Liver (tissue), 9 donors: ENCODE data around the gene BRWD1. TPM values are rescaled to one million over a fixed set of nuclear protein-coding genes. Genes with fewer than 3 reads are reported as not detected.

Source experiments
- DNase-seq: peaks from one replicate; pipeline ENCODE4 v3.0.0-alpha.2; 2017; ENCODE audit warnings: low spot score
- H3K27ac ChIP-seq, 2 donors: one replicate each; pipeline ENCODE4 v1.7.0; 2013; ENCODE audit warnings: inconsistent platforms in 2 of 2, low read length in 2 of 2, control low read depth in 1 of 2, low read depth in 1 of 2, mild to moderate bottlenecking in 1 of 2
- H3K27me3 ChIP-seq, 4 donors: one replicate each; pipeline versions ENCODE4 v1.6.1 to v1.7.0; 2013; ENCODE audit warnings: low read length in 3 of 4, inconsistent platforms in 1 of 4, mild to moderate bottlenecking in 1 of 4, moderate library complexity in 1 of 4; ENCODE audit not compliant: control insufficient read depth in 4 of 4, insufficient read depth in 4 of 4
- H3K36me3 ChIP-seq, 4 donors: one replicate each; pipeline versions ENCODE4 v1.6.1 to v1.7.0; 2013; ENCODE audit warnings: low read length in 3 of 4, mild to moderate bottlenecking in 3 of 4, low read depth in 1 of 4, moderate library complexity in 1 of 4; ENCODE audit not compliant: control insufficient read depth in 4 of 4, insufficient read depth in 3 of 4
- H3K4me1 ChIP-seq, 4 donors: one replicate each; pipeline versions ENCODE4 v1.6.1 to v1.7.0; 2013; ENCODE audit warnings: low read length in 3 of 4, mild to moderate bottlenecking in 3 of 4, moderate library complexity in 1 of 4; ENCODE audit not compliant: control insufficient read depth in 4 of 4, insufficient read depth in 4 of 4
- H3K4me3 ChIP-seq, 3 donors: one replicate each; pipeline versions ENCODE4 v1.6.1 to v1.7.0; 2013; ENCODE audit warnings: low read length in 3 of 3, control low read depth in 1 of 3, low read depth in 1 of 3, mild to moderate bottlenecking in 1 of 3
- H3K9ac ChIP-seq, 2 donors: one replicate each; pipeline ENCODE4 v1.7.0; 2013; ENCODE audit warnings: low read length in 2 of 2, mild to moderate bottlenecking in 2 of 2, moderate library complexity in 2 of 2, control low read depth in 1 of 2, low read depth in 1 of 2
- H3K9me3 ChIP-seq, 4 donors: one replicate each; pipeline versions ENCODE4 v1.6.1 to v1.7.0; 2013; ENCODE audit warnings: low read length in 3 of 4; ENCODE audit not compliant: control insufficient read depth in 4 of 4
- EGR1 ChIP-seq, 2 donors: IDR thresholded peaks; 2 replicates each; pipeline ENCODE4 v1.6.1; 2016 to 2018; ENCODE audit warnings: antibody characterized with exemption in 2 of 2, low read depth in 2 of 2
- FOXA1 ChIP-seq: IDR thresholded peaks from 2 replicates; pipeline ENCODE4 v1.6.1; 2016; ENCODE audit warnings: antibody characterized with exemption
- FOXA2 ChIP-seq: IDR thresholded peaks from 2 replicates; pipeline ENCODE4 v1.6.1; 2016; ENCODE audit warnings: antibody characterized with exemption
- GABPA ChIP-seq, 2 donors: IDR thresholded peaks in 1 of 2; conservative IDR thresholded peaks in 1 of 2; 2 replicates each; pipeline ENCODE4 v1.6.1; 2016; ENCODE audit warnings: antibody characterized with exemption in 2 of 2, mild to moderate bottlenecking in 1 of 2, moderate library complexity in 1 of 2
- HNF4A ChIP-seq, 2 donors: conservative IDR thresholded peaks; 2 replicates each; pipeline ENCODE4 v1.6.1; 2016; ENCODE audit warnings: antibody characterized with exemption in 2 of 2, mild to moderate bottlenecking in 2 of 2
- NR2F2 ChIP-seq: IDR thresholded peaks from 2 replicates; pipeline ENCODE4 v1.6.1; 2016; ENCODE audit warnings: antibody characterized with exemption
- RAD21 ChIP-seq, 2 donors: IDR thresholded peaks; 2 replicates each; pipeline ENCODE4 v1.6.1; 2016; ENCODE audit warnings: antibody characterized with exemption in 2 of 2, mild to moderate bottlenecking in 2 of 2
- RXRA ChIP-seq, 2 donors: IDR thresholded peaks; 2 replicates each; pipeline ENCODE4 v1.6.1; 2017 to 2018; ENCODE audit warnings: antibody characterized with exemption in 2 of 2, mild to moderate bottlenecking in 1 of 2
- SP1 ChIP-seq: IDR thresholded peaks from 2 replicates; pipeline ENCODE4 v1.6.1; 2018; ENCODE audit warnings: antibody characterized with exemption, mild to moderate bottlenecking
- TAF1 ChIP-seq: conservative IDR thresholded peaks from 2 replicates; pipeline ENCODE4 v1.6.1; 2016; ENCODE audit warnings: antibody characterized with exemption, mild to moderate bottlenecking
- YY1 ChIP-seq: IDR thresholded peaks from 2 replicates; pipeline ENCODE4 v1.6.1; 2016; ENCODE audit warnings: antibody characterized with exemption, mild to moderate bottlenecking
- WGBS: extraction: QIAGEN DNeasy Blood & Tissue Kit; methylation state at CpG from one replicate; pipeline ENCODE4 v1.1.7; 2013; 5-methylcytosine and 5-hydroxymethylcytosine counted together
- polyA plus RNA-seq, 2 donors: library from polyadenylated mRNA; stranded (reverse) in 1 of 2; unstranded in 1 of 2; fragments of 200-250 nt in 1 of 2; fragments of >200 nt in 1 of 2; fragmentation: Nextera tagmentation in 1 of 2; extraction: Ambion mirVana in 1 of 2; gene quantifications; one replicate each; pipeline versions ENCODE4 v1.2.1 to v1.2.3, GENCODE V29; 2013 to 2015
- total RNA-seq, 2 donors: library from RNA; depleted of rRNA; stranded (reverse); fragments of >200 nt; gene quantifications; one replicate each; pipeline ENCODE4 v1.2.3, GENCODE V29; 2014
- TF ChIP-seq, protein P1 (sequence below): IDR thresholded peaks from 2 replicates; pipeline ENCODE4 v1.6.1; 2016; ENCODE audit warnings: antibody characterized with exemption
- TF ChIP-seq, protein P2 (sequence below): fragments of 150-350 bp; IDR thresholded peaks from 2 replicates; pipeline ENCODE4 v1.5.1; 2017; ENCODE audit warnings: improper control_type of control experiment, low read depth, low read length; ENCODE audit not compliant: missing input control
- TF ChIP-seq, protein P3 (sequence below): IDR thresholded peaks from 2 replicates; pipeline ENCODE4 v1.6.1; 2016; ENCODE audit warnings: antibody characterized with exemption, mild to moderate bottlenecking
- TF ChIP-seq, protein P4 (sequence below): IDR thresholded peaks from 2 replicates; pipeline ENCODE4 v1.6.1; 2016; ENCODE audit warnings: antibody characterized with exemption
- donor health status: healthy.
- donor health status: healthy.
- donor health status: healthy.
- donor health status: healthy.
- donor health status: healthy.

Gene BRWD1
- total and polyA plus RNA-seq, 4 donors = 5.2 to 56.6 (median 20.9) TPM

DNA sequence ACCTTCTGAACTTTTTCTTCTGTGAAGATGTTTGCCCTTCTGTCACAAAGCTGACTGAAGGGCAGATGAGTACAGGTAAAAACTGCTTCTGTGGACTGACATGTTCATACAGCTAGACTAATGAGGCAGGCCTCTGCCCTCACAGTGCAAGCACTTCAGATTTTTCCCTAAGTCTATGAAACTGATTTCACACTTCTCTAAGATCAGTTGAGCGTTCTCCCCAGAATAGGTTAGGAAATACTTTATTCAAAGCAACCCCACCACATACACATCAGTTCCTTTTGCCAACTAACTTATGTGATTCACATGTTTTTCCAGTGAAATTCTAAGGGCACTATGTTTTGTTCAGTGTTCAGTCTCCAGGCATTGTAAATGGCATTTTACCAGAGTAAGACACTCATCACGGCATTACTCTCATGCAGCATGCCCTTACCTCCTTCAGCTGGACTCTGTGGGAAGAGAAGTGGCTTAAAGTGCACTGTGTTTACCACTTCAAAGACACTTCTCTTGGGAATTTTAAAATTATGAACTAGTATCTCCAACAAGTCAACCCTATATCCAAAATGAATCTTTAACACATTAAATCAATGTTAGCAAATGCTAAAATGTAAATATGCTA is 124.8 kb downstream of the BRWD1 start:
- 92% methylated on average over 2 of the region's 2 CpGs for WGBS
- H3K9ac ChIP-seq = no peak overlapping the region
- H3K27ac ChIP-seq = no peak overlapping the region
- H3K4me3 ChIP-seq = no peak overlapping the region
- H3K9me3 ChIP-seq = no peaks in the 10 kb centered on the region
- peaks cover 0 to 9% (median 6%) of the 10 kb centered on the region in 4 donors for H3K4me1 ChIP-seq
- DNase-seq = no peak
- TF ChIP-seq SP1 (no peak), FOXA2 (no peak), NR2F2 (no peak), YY1 (no peak), TAF1 (no peak), RAD21 (IDR thresholded peaks at IDR 0.05) (no peak), EGR1 (IDR thresholded peaks at IDR 0.05; ENCODE audit: low read depth in 2 of 2) (no peak), HNF4A (conservative IDR thresholded peaks at IDR 0.05) (no peak)
- TF ChIP-seq, protein P1, sequence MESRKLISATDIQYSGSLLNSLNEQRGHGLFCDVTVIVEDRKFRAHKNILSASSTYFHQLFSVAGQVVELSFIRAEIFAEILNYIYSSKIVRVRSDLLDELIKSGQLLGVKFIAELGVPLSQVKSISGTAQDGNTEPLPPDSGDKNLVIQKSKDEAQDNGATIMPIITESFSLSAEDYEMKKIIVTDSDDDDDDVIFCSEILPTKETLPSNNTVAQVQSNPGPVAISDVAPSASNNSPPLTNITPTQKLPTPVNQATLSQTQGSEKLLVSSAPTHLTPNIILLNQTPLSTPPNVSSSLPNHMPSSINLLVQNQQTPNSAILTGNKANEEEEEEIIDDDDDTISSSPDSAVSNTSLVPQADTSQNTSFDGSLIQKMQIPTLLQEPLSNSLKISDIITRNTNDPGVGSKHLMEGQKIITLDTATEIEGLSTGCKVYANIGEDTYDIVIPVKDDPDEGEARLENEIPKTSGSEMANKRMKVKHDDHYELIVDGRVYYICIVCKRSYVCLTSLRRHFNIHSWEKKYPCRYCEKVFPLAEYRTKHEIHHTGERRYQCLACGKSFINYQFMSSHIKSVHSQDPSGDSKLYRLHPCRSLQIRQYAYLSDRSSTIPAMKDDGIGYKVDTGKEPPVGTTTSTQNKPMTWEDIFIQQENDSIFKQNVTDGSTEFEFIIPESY = no peak
- TF ChIP-seq, protein P2, sequence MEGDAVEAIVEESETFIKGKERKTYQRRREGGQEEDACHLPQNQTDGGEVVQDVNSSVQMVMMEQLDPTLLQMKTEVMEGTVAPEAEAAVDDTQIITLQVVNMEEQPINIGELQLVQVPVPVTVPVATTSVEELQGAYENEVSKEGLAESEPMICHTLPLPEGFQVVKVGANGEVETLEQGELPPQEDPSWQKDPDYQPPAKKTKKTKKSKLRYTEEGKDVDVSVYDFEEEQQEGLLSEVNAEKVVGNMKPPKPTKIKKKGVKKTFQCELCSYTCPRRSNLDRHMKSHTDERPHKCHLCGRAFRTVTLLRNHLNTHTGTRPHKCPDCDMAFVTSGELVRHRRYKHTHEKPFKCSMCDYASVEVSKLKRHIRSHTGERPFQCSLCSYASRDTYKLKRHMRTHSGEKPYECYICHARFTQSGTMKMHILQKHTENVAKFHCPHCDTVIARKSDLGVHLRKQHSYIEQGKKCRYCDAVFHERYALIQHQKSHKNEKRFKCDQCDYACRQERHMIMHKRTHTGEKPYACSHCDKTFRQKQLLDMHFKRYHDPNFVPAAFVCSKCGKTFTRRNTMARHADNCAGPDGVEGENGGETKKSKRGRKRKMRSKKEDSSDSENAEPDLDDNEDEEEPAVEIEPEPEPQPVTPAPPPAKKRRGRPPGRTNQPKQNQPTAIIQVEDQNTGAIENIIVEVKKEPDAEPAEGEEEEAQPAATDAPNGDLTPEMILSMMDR = no peak
- TF ChIP-seq, protein P3, sequence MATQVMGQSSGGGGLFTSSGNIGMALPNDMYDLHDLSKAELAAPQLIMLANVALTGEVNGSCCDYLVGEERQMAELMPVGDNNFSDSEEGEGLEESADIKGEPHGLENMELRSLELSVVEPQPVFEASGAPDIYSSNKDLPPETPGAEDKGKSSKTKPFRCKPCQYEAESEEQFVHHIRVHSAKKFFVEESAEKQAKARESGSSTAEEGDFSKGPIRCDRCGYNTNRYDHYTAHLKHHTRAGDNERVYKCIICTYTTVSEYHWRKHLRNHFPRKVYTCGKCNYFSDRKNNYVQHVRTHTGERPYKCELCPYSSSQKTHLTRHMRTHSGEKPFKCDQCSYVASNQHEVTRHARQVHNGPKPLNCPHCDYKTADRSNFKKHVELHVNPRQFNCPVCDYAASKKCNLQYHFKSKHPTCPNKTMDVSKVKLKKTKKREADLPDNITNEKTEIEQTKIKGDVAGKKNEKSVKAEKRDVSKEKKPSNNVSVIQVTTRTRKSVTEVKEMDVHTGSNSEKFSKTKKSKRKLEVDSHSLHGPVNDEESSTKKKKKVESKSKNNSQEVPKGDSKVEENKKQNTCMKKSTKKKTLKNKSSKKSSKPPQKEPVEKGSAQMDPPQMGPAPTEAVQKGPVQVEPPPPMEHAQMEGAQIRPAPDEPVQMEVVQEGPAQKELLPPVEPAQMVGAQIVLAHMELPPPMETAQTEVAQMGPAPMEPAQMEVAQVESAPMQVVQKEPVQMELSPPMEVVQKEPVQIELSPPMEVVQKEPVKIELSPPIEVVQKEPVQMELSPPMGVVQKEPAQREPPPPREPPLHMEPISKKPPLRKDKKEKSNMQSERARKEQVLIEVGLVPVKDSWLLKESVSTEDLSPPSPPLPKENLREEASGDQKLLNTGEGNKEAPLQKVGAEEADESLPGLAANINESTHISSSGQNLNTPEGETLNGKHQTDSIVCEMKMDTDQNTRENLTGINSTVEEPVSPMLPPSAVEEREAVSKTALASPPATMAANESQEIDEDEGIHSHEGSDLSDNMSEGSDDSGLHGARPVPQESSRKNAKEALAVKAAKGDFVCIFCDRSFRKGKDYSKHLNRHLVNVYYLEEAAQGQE = no peak
- TF ChIP-seq, protein P4, sequence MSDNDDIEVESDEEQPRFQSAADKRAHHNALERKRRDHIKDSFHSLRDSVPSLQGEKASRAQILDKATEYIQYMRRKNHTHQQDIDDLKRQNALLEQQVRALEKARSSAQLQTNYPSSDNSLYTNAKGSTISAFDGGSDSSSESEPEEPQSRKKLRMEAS = no peak
- peaks cover 0 to 5% (median 0%) of the 10 kb centered on the region in 4 donors for H3K36me3 ChIP-seq
- H3K27me3 ChIP-seq = no peaks in the 10 kb centered on the region

DNA sequence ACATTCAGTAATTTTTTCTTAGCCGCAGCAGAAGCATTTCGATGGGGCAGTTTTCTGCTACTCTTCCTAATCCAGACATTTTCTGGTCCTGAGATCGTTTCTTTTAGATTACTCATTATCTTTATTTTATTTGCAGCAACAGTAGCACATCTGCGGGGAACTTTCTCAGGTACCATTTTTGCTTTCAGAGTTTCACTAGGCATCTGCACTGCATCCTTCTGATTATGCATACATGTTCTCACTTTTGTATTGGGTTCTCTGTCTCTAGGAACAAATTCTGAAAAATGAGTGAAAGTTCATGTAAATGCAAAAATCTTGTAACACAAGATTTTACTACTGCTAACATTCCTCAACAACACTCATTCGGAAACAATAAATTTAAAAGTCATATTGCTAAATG is 126.3 kb downstream of the BRWD1 start:
- Histone ChIP-seq H3K4me1 (peaks cover 0 to 16% (median 12%) of the 10 kb centered on the region in 4 donors), H3K27ac (no peak overlapping the region), H3K9ac (no peak overlapping the region), H3K9me3 (no peaks in the 10 kb centered on the region), H3K27me3 (no peaks in the 10 kb centered on the region), H3K4me3 (no peak overlapping the region), H3K36me3 (peaks cover 0 to 5% (median 0%) of the 10 kb centered on the region in 4 donors)
- DNase-seq = no peak
- WGBS = 87% methylated on average over 5 of the region's 5 CpGs
- TF ChIP-seq, protein P2 = no peak
- TF ChIP-seq, protein P4 = no peak
- TF ChIP-seq NR2F2 (no peak), GABPA (IDR thresholded peaks at IDR 0.05 in 1 of 2, conservative IDR thresholded peaks at IDR 0.05 in 1 of 2) (no peak), FOXA1 (no peak), SP1 (no peak), RXRA (IDR thresholded peaks at IDR 0.05) (no peak), HNF4A (conservative IDR thresholded peaks at IDR 0.05) (no peak)
